Measurements from ENCODE around the gene PTPN20. TPM values are rescaled to one million over a fixed set of nuclear protein-coding genes. Genes with fewer than 3 reads are reported as not detected.
"Not testable (repeated sequence)": the region's sequence is repeated elsewhere in the genome, so short reads cannot be mapped to it uniquely, and the experiment has no call there.

The PTPN20 gene
- total RNA-seq, 1 experiment from 2014 or later: not detected

- not testable (repeated sequence) for H3K9ac ChIP-seq (ENCODE audit: low read length); H3K9me2 ChIP-seq (replicated peaks; ENCODE audit: insufficient read depth, low read length); DNase-seq; H3K79me2 ChIP-seq (ENCODE audit: low read length); H3K4me1 ChIP-seq (ENCODE audit: low read length); H2AFZ ChIP-seq (ENCODE audit: low read length); H4K20me1 ChIP-seq (ENCODE audit: insufficient read depth, low read depth, low read length); H3K4me3 ChIP-seq (ENCODE audit: low read length); H3K27me3 ChIP-seq (ENCODE audit: low read length); H3K9me3 ChIP-seq (ENCODE audit: low read length); H3K36me3 ChIP-seq (ENCODE audit: insufficient read depth, low read length); H3K4me2 ChIP-seq (ENCODE audit: low read depth, low read length, poor library complexity, severe bottlenecking); H3K27ac ChIP-seq (ENCODE audit: low read length)
Observed at GRCh38 chr10:46901247-46901646, 10.0 kb upstream of the PTPN20 start.

GRCh38 chr10:46903874-46904273 is 7.4 kb upstream of the PTPN20 start:
- DNase-seq; H3K9me3 ChIP-seq (ENCODE audit: low read length); H3K27me3 ChIP-seq (ENCODE audit: low read length); H3K9me2 ChIP-seq (replicated peaks; ENCODE audit: insufficient read depth, low read length); H3K36me3 ChIP-seq (ENCODE audit: insufficient read depth, low read length); H3K79me2 ChIP-seq (ENCODE audit: low read length); H3K27ac ChIP-seq (ENCODE audit: low read length); H3K4me1 ChIP-seq (ENCODE audit: low read length); H2AFZ ChIP-seq (ENCODE audit: low read length); H3K4me2 ChIP-seq (ENCODE audit: low read depth, low read length, poor library complexity, severe bottlenecking); H3K4me3 ChIP-seq (ENCODE audit: low read length); H3K9ac ChIP-seq (ENCODE audit: low read length); H4K20me1 ChIP-seq (ENCODE audit: insufficient read depth, low read depth, low read length): not testable (repeated sequence)

- not testable (repeated sequence) for H3K79me2 ChIP-seq (ENCODE audit: low read length); H3K9me2 ChIP-seq (replicated peaks; ENCODE audit: insufficient read depth, low read length)
Observed at GRCh38 chr10:46906359-46906758, 4.9 kb upstream of the PTPN20 start.

GRCh38 chr10:46907185-46908117 is 3.8 kb upstream of the PTPN20 start:
- H4K20me1 ChIP-seq (ENCODE audit: insufficient read depth, low read depth, low read length); H2AFZ ChIP-seq (ENCODE audit: low read length); H3K4me2 ChIP-seq (ENCODE audit: low read depth, low read length, poor library complexity, severe bottlenecking); H3K9me2 ChIP-seq (replicated peaks; ENCODE audit: insufficient read depth, low read length); H3K27me3 ChIP-seq (ENCODE audit: low read length); H3K4me1 ChIP-seq (ENCODE audit: low read length); H3K27ac ChIP-seq (ENCODE audit: low read length); H3K9ac ChIP-seq (ENCODE audit: low read length); H3K36me3 ChIP-seq (ENCODE audit: insufficient read depth, low read length); DNase-seq; H3K4me3 ChIP-seq (ENCODE audit: low read length); H3K9me3 ChIP-seq (ENCODE audit: low read length); H3K79me2 ChIP-seq (ENCODE audit: low read length): not testable (repeated sequence)

More at GRCh38 chr10:46906359-46906758, 4.9 kb upstream of the PTPN20 start:
- not testable (repeated sequence) for H3K4me2 ChIP-seq (ENCODE audit: low read depth, low read length, poor library complexity, severe bottlenecking); H3K4me1 ChIP-seq (ENCODE audit: low read length); H3K36me3 ChIP-seq (ENCODE audit: insufficient read depth, low read length); H3K9me3 ChIP-seq (ENCODE audit: low read length); H3K27me3 ChIP-seq (ENCODE audit: low read length); H3K9ac ChIP-seq (ENCODE audit: low read length); DNase-seq; H3K4me3 ChIP-seq (ENCODE audit: low read length); H3K27ac ChIP-seq (ENCODE audit: low read length); H4K20me1 ChIP-seq (ENCODE audit: insufficient read depth, low read depth, low read length); H2AFZ ChIP-seq (ENCODE audit: low read length)

GRCh38 chr10:46922498-46922897 is 11.3 kb downstream of the PTPN20 start:
- DNase-seq; H3K9me3 ChIP-seq (ENCODE audit: low read length); H3K36me3 ChIP-seq (ENCODE audit: insufficient read depth, low read length); H2AFZ ChIP-seq (ENCODE audit: low read length); H3K4me2 ChIP-seq (ENCODE audit: low read depth, low read length, poor library complexity, severe bottlenecking); H4K20me1 ChIP-seq (ENCODE audit: insufficient read depth, low read depth, low read length); H3K9ac ChIP-seq (ENCODE audit: low read length); H3K4me3 ChIP-seq (ENCODE audit: low read length); H3K9me2 ChIP-seq (replicated peaks; ENCODE audit: insufficient read depth, low read length); H3K27ac ChIP-seq (ENCODE audit: low read length); H3K79me2 ChIP-seq (ENCODE audit: low read length); H3K27me3 ChIP-seq (ENCODE audit: low read length); H3K4me1 ChIP-seq (ENCODE audit: low read length): not testable (repeated sequence)

- DNase-seq; H3K79me2 ChIP-seq (ENCODE audit: low read length); H3K4me2 ChIP-seq (ENCODE audit: low read depth, low read length, poor library complexity, severe bottlenecking); H3K36me3 ChIP-seq (ENCODE audit: insufficient read depth, low read length); H3K9ac ChIP-seq (ENCODE audit: low read length); H3K27ac ChIP-seq (ENCODE audit: low read length); H3K27me3 ChIP-seq (ENCODE audit: low read length); H3K4me3 ChIP-seq (ENCODE audit: low read length); H4K20me1 ChIP-seq (ENCODE audit: insufficient read depth, low read depth, low read length); H3K4me1 ChIP-seq (ENCODE audit: low read length); H2AFZ ChIP-seq (ENCODE audit: low read length); H3K9me2 ChIP-seq (replicated peaks; ENCODE audit: insufficient read depth, low read length); H3K9me3 ChIP-seq (ENCODE audit: low read length): not testable (repeated sequence)
Observed at GRCh38 chr10:46925156-46925555, 13.9 kb downstream of the PTPN20 start.

GRCh38 chr10:46925853-46926252 is 14.6 kb downstream of the PTPN20 start:
- not testable (repeated sequence) for H3K4me2 ChIP-seq (ENCODE audit: low read depth, low read length, poor library complexity, severe bottlenecking); H3K4me1 ChIP-seq (ENCODE audit: low read length); H3K9ac ChIP-seq (ENCODE audit: low read length)

GRCh38 chr10:46928810-46929209 is 17.6 kb downstream of the PTPN20 start:
- not testable (repeated sequence) for H3K27ac ChIP-seq (ENCODE audit: low read length)

More at GRCh38 chr10:46925853-46926252, 14.6 kb downstream of the PTPN20 start:
- not testable (repeated sequence) for H3K27me3 ChIP-seq (ENCODE audit: low read length); H3K36me3 ChIP-seq (ENCODE audit: insufficient read depth, low read length); H2AFZ ChIP-seq (ENCODE audit: low read length); H3K79me2 ChIP-seq (ENCODE audit: low read length); H4K20me1 ChIP-seq (ENCODE audit: insufficient read depth, low read depth, low read length); H3K9me3 ChIP-seq (ENCODE audit: low read length); H3K9me2 ChIP-seq (replicated peaks; ENCODE audit: insufficient read depth, low read length); H3K27ac ChIP-seq (ENCODE audit: low read length); H3K4me3 ChIP-seq (ENCODE audit: low read length); DNase-seq

More at GRCh38 chr10:46928810-46929209, 17.6 kb downstream of the PTPN20 start:
- not testable (repeated sequence) for H2AFZ ChIP-seq (ENCODE audit: low read length); H3K27me3 ChIP-seq (ENCODE audit: low read length); H3K9ac ChIP-seq (ENCODE audit: low read length); H3K79me2 ChIP-seq (ENCODE audit: low read length); H3K4me2 ChIP-seq (ENCODE audit: low read depth, low read length, poor library complexity, severe bottlenecking); H3K36me3 ChIP-seq (ENCODE audit: insufficient read depth, low read length); H3K4me3 ChIP-seq (ENCODE audit: low read length); H4K20me1 ChIP-seq (ENCODE audit: insufficient read depth, low read depth, low read length); H3K4me1 ChIP-seq (ENCODE audit: low read length); H3K9me3 ChIP-seq (ENCODE audit: low read length); H3K9me2 ChIP-seq (replicated peaks; ENCODE audit: insufficient read depth, low read length); DNase-seq

Measured in Karpas-422 (cell line).